Measurements from ENCODE around the gene TMEM245.
A peak's percentile ranks its signal among the peaks of the same experiment; 100 is the strongest.

Gene TMEM245

DNA sequence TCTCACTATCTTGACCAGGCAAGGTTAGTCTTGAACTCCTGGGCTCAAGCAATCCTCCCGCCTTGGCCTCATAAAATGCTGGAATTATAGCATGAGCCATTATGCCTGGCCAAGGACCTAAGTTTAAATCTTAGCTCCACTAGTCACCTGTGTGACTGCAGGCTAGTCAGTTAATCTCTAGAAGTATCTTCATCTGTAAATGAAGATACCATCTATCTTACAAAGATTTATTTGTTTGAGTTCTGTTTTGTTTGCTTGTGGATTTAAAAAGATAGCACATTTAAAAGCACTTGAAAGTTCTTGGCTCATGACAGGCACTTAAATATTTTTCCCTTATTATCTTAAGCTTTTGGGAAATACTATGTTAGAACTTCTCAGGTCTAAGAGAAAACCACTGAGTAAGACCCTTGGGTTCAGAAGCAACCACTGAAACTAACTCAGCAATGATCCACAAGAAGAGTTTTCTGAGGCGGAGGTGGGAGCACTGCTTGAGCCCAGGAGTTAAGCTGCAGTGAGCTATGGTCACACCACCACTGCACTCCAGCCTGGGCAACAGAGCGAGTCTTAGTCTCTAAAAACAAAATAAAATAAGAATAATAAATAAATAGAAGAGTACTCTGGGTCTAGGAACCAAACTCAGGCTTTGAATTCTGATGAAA is 19.1 kb downstream of the TMEM245 start:
- peaks cover 59% of the 10 kb centered on the region for H3K4me1 Mint-ChIP-seq (ENCODE audit: low read depth)
- H3K27me3 Mint-ChIP-seq (ENCODE audit: low read depth): no peaks in the 10 kb centered on the region
- peak overlapping the region; percentile 68 for H3K27ac Mint-ChIP-seq
- peaks cover 47% of the 10 kb centered on the region for H3K36me3 Mint-ChIP-seq (ENCODE audit: low read depth)
- H3K9me3 Mint-ChIP-seq: peaks cover 17% of the 10 kb centered on the region
- peak overlapping the region; percentile 68 for H3K4me3 Mint-ChIP-seq

DNA sequence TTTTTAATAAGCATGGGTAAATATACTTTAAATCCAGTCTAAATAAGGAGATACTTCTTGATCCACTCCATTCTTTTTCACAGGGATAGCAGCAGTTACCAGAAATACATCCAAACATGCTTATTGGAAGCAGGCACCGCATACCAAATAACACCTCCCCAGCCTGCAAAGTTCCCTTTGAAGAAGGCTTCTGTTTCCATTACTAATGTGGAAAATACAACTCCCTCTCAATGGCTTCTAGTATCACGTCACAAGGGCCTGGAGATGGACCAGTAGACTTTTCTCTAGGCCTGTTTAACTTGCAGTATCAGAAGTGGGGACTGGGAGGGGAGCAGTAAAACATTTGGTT is 20.8 kb downstream of the TMEM245 start:
- Mint-ChIP-seq H3K4me1 (ENCODE audit: low read depth) (peaks cover 64% of the 10 kb centered on the region), H3K27ac (peak overlapping the region; percentile 81), H3K4me3 (no peak overlapping the region), H3K27me3 (ENCODE audit: low read depth) (no peaks in the 10 kb centered on the region), H3K36me3 (ENCODE audit: low read depth) (peaks cover 45% of the 10 kb centered on the region), H3K9me3 (peaks cover 13% of the 10 kb centered on the region)

DNA sequence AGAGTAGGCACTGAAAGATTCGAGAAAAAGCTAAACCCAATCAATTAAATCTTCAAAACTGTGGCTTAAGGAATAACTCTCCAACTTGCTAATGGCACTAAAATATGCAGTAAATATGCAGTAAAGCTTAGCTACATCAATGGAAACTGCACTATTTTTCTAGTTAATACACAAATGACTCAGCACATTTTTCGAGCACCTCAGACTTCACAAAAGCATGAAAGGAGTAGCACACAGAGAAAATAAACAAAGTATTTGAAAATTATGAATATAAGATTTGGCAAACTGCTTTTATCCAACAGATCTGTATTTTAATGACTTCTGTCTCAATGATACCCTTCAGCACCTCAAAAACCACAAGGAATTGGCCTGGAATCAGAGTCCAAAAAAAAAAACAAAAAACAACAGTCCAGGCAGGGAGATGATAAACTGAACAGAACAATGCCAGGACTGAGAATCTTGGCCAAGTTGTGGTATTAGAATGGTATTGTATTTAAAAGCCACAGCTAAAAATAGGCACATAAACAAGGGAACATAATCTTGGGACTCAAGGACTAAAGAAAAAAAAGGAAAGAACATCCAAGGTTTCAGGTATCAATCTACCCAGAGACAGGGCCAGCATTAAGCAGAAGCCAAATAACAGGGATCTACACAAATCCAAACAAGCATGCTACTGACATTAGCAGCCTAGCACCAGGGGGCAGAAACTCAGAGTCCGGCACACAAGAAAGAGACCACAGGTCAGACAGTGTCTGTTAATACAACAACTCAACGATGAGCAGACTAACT is 21.4 kb downstream of the TMEM245 start:
- H3K4me1 Mint-ChIP-seq (ENCODE audit: low read depth): peaks cover 62% of the 10 kb centered on the region
- H3K4me3 Mint-ChIP-seq: peak overlapping the region; percentile 63
- H3K36me3 Mint-ChIP-seq (ENCODE audit: low read depth): peaks cover 47% of the 10 kb centered on the region

DNA sequence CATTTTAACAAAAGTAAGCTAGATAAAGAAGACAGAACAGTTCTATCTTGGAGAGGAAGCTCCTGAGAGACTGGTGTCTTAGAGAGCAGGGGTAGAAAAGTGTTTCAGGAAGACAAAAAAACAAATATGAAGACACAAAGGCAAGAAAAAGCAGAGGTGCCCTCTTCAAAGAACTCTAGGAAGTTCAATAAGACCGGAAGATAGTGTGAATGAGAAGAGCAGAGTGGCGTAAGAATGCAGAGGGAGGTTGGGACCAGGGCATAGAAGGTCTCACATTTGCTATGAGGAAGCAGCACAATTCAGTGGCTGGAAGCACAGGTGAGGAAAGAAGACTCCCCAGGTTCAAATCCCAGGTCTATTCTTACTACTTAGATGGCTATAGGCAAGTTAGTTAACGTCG is 22.6 kb downstream of the TMEM245 start:
- Mint-ChIP-seq H3K9me3 (no peaks in the 10 kb centered on the region), H3K27ac (peak overlapping the region; percentile 70), H3K4me3 (no peak overlapping the region), H3K27me3 (ENCODE audit: low read depth) (no peaks in the 10 kb centered on the region), H3K4me1 (ENCODE audit: low read depth) (peaks cover 59% of the 10 kb centered on the region), H3K36me3 (ENCODE audit: low read depth) (peaks cover 44% of the 10 kb centered on the region)

More for the DNA sequence above, 21.4 kb downstream of the TMEM245 start:
- Mint-ChIP-seq H3K9me3 (peaks cover 10% of the 10 kb centered on the region), H3K27ac (peak overlapping the region; percentile 81), H3K27me3 (ENCODE audit: low read depth) (no peaks in the 10 kb centered on the region)

DNA sequence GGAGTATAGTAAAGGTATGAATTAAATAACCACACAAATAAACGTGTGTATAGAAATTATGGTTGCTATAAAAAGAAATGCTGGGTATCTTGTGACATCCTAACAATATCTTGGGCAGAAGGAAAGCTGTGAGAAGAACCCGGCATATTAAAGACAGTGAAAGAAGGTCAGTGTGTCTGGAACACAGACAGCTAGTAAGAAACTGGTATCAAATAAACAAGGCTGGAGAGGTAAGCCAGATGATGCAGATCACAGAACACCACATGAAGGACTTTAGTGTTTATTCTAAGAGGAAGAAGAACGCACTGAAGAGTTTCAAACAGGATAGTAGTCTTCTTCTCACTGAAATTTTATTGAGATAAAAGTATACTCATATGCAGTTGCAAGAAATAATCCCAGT is 24.4 kb downstream of the TMEM245 start:
- no peak overlapping the region for H3K27ac Mint-ChIP-seq
- H3K4me1 Mint-ChIP-seq (ENCODE audit: low read depth): peaks cover 47% of the 10 kb centered on the region
- H3K9me3 Mint-ChIP-seq: no peaks in the 10 kb centered on the region
- H3K4me3 Mint-ChIP-seq: no peak overlapping the region
- peaks cover 45% of the 10 kb centered on the region for H3K36me3 Mint-ChIP-seq (ENCODE audit: low read depth)
- no peaks in the 10 kb centered on the region for H3K27me3 Mint-ChIP-seq (ENCODE audit: low read depth)

DNA sequence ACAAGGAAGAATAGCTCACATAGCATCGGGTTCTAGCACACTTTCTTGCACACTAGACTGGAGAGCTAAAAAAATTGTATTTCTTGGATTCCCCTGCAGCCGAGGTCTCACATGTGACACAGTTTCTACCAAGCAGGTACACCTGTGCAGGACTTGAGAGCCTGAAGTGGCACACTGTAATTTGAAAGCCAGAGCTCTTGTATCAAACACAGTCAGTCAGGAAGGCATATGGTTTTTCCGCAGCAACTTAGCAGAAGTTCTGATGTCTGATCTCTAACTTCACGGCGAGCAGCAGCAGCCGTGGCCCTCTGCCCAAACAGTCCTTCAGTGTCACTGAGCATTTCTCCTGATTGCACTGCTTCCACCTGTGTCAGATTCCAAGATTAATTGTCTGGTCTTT is 25.5 kb downstream of the TMEM245 start:
- no peak overlapping the region for H3K4me3 Mint-ChIP-seq
- peaks cover 47% of the 10 kb centered on the region for H3K36me3 Mint-ChIP-seq (ENCODE audit: low read depth)
- H3K4me1 Mint-ChIP-seq (ENCODE audit: low read depth): peaks cover 42% of the 10 kb centered on the region
- H3K27ac Mint-ChIP-seq: no peak overlapping the region
- H3K9me3 Mint-ChIP-seq: no peaks in the 10 kb centered on the region
- no peaks in the 10 kb centered on the region for H3K27me3 Mint-ChIP-seq (ENCODE audit: low read depth)

DNA sequence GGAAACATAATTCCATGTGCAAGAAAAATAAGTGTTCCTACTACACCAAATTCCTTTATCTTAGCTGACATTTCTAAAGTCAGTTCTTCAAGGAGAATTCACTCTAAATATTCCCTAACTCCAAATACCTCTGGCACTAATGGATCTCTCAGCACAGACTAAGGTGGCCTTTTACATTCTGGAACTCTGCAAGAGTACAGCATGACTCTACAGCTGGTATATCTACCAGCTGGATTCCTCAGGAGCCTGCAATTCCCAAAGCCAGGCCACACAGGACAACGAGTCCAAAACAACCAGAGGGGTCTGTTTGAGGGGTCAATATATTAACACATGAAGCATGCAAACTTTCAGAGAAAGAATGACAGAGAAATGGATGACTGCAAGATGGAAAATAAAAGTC is 27.2 kb downstream of the TMEM245 start:
- peaks cover 27% of the 10 kb centered on the region for H3K4me1 Mint-ChIP-seq (ENCODE audit: low read depth)
- H3K27ac Mint-ChIP-seq: no peak overlapping the region
- no peaks in the 10 kb centered on the region for H3K9me3 Mint-ChIP-seq
- H3K4me3 Mint-ChIP-seq: no peak overlapping the region
- H3K27me3 Mint-ChIP-seq (ENCODE audit: low read depth): no peaks in the 10 kb centered on the region
- H3K36me3 Mint-ChIP-seq (ENCODE audit: low read depth): peaks cover 49% of the 10 kb centered on the region

DNA sequence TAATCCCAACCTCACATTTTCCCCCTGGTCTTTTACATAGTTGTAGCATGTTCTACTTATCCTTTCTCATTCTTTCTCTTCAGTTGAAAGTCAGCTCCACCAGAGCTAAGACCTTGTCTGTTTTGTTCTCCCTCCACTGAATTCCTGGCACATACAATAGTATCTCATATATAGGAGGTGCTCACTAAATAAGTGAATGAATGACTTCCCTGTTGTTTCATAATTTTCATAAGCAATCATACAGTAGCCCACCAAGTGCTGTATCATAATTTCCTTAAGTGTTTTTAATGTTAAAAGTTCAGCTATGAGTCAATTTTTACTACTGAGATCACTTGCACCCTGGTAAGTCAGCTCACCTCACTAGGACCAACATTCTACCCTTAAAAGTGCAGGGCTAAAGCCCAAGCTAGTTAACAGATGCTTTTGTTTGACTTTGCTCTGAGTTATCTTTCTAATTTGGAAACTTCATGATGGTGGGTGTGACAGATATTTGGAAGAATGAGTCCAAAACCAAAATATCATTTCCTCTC is 27.6 kb downstream of the TMEM245 start:
- no peak overlapping the region for H3K27ac Mint-ChIP-seq
- H3K9me3 Mint-ChIP-seq: no peaks in the 10 kb centered on the region
- H3K27me3 Mint-ChIP-seq (ENCODE audit: low read depth): no peaks in the 10 kb centered on the region
- peaks cover 48% of the 10 kb centered on the region for H3K36me3 Mint-ChIP-seq (ENCODE audit: low read depth)
- peaks cover 24% of the 10 kb centered on the region for H3K4me1 Mint-ChIP-seq (ENCODE audit: low read depth)
- H3K4me3 Mint-ChIP-seq: no peak overlapping the region

DNA sequence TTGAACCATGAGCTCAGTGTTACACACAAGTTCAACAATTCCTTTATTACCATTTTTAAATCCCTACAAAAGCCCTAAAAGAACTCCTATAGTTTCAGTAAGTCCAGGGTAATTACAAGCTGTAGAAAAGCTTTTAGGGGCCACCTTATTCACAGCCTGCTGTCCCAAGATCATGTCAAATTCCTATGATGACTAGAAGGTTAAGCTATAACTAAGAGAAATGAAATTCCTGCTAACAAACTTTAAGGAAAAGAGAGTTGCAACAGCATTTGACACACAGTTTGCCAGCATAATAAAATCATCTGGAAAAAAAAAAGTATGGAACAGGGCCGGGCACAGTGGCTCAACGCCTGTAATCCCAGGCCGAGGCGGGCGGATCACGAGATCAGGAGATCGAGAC is 31.5 kb downstream of the TMEM245 start:
- peaks cover 10% of the 10 kb centered on the region for H3K4me1 Mint-ChIP-seq (ENCODE audit: low read depth)
- no peak overlapping the region for H3K27ac Mint-ChIP-seq
- no peaks in the 10 kb centered on the region for H3K9me3 Mint-ChIP-seq
- H3K27me3 Mint-ChIP-seq (ENCODE audit: low read depth): no peaks in the 10 kb centered on the region
- H3K36me3 Mint-ChIP-seq (ENCODE audit: low read depth): peaks cover 36% of the 10 kb centered on the region
- no peak overlapping the region for H3K4me3 Mint-ChIP-seq

DNA sequence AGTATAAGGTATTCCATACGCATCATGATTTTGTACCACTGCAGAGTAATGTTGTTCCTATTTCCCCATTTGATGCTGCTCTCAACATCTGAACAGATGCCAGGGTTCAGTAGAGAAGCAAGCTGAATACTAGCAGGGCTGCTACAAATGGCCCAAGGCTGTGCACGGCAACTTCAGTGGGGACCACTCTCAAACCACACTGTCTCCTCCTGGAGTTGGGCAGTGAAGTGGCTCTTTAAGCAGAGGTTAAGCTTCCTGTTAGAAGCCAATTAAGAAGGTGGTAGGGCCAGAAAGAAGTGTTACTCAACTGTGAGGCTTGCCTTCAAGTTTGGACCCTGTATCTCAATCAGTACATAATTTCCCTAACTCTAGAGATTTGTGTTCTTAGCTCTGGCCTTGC is 32.0 kb downstream of the TMEM245 start:
- no peak overlapping the region for H3K4me3 Mint-ChIP-seq
- H3K36me3 Mint-ChIP-seq (ENCODE audit: low read depth): peaks cover 36% of the 10 kb centered on the region
- H3K4me1 Mint-ChIP-seq (ENCODE audit: low read depth): peaks cover 9% of the 10 kb centered on the region
- no peaks in the 10 kb centered on the region for H3K27me3 Mint-ChIP-seq (ENCODE audit: low read depth)
- H3K27ac Mint-ChIP-seq: no peak overlapping the region
- H3K9me3 Mint-ChIP-seq: no peaks in the 10 kb centered on the region

DNA sequence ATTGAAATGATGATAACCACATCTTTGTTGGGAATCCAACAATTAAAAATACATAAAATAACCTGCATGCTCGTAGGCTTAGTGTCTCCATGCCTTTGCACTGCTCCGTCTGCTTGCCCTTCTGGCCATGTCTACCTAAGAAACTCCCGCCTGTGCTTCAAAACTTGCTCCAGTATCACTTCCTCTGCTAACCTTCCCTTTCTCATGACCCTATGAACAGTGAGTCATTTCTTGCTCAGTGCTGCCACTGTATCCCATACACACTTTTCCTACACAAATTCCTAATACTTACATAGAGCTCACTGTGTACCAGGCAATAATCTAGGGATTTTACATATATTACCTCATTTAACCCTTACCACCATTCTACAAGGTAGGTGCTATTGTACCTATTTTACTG is 33.5 kb downstream of the TMEM245 start:
- peaks cover 31% of the 10 kb centered on the region for H3K36me3 Mint-ChIP-seq (ENCODE audit: low read depth)
- H3K27me3 Mint-ChIP-seq (ENCODE audit: low read depth): no peaks in the 10 kb centered on the region
- H3K4me1 Mint-ChIP-seq (ENCODE audit: low read depth): peaks cover 4% of the 10 kb centered on the region
- H3K9me3 Mint-ChIP-seq: no peaks in the 10 kb centered on the region
- H3K4me3 Mint-ChIP-seq: no peak overlapping the region
- no peak overlapping the region for H3K27ac Mint-ChIP-seq

DNA sequence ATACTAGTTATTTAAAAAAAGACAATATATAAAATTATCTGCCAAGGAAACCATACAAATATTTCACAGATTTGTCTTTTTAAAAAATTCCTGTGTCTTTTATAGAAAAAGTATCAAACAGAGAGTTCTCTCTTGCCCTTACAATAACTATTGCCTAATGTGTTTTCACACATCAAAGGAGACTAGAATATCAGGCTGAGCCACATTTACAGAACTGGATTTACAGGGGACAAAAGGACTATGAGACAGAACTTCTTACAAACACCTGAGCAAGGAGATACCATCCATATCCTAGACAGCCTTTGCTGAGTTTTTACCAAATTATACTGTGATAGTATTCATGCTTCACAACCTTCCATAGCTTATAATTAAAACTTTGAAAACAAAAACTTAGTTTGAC is 34.2 kb downstream of the TMEM245 start:
- H3K36me3 Mint-ChIP-seq (ENCODE audit: low read depth): peaks cover 35% of the 10 kb centered on the region
- H3K9me3 Mint-ChIP-seq: no peaks in the 10 kb centered on the region
- H3K27ac Mint-ChIP-seq: no peak overlapping the region
- H3K27me3 Mint-ChIP-seq (ENCODE audit: low read depth): no peaks in the 10 kb centered on the region
- no peak overlapping the region for H3K4me3 Mint-ChIP-seq
- H3K4me1 Mint-ChIP-seq (ENCODE audit: low read depth): peaks cover 4% of the 10 kb centered on the region

DNA sequence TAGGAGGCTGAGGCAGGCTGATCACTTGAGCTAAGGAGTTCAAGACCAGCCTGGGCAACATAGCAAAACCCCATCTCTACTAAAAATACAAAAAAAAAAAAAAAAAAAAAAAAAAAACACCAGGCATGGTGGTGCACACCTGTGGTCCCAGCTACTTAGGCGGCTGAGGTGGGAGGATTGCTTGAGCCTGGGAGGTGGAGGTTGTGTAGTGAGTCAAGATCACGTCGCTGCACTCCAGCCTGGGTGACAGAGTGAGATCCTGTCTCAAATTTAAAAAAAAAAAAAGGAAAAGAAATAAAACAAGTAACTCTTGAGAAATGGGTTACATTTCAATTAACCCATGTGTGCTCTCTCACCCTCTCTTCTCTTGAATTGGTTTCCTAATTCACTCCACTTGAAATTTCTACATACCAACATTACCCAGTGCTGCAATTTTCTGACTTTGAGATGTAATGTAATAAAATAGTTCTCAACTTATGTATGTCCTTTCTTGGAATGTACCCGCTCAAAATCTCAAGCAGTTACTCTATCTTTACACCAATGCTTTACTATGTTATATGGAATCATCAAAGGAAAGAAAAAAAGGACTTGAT is 35.8 kb downstream of the TMEM245 start:
- no peak overlapping the region for H3K4me3 Mint-ChIP-seq
- peaks cover 4% of the 10 kb centered on the region for H3K4me1 Mint-ChIP-seq (ENCODE audit: low read depth)
- no peaks in the 10 kb centered on the region for H3K9me3 Mint-ChIP-seq
- peaks cover 36% of the 10 kb centered on the region for H3K36me3 Mint-ChIP-seq (ENCODE audit: low read depth)
- no peak overlapping the region for H3K27ac Mint-ChIP-seq
- H3K27me3 Mint-ChIP-seq (ENCODE audit: low read depth): no peaks in the 10 kb centered on the region

DNA sequence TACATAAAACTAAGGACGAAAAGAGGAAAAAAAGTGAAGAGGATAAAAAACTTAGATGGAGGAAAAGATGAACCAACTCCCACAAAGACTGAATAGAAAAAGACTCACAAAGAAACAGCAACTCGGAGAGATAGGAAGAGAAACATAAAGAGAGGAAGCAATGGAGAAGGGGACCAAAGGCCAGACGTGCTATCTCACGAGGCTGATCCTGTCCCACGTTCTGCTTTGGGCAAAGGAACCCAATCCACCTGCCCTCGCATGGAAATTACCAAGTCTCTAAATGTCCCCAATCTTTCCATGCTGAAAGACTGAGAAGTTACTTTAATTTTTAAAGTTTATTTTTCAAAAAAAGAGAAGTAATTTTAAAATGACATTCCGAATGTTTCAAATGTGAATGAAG is 36.6 kb downstream of the TMEM245 start:
- no peaks in the 10 kb centered on the region for H3K9me3 Mint-ChIP-seq
- no peaks in the 10 kb centered on the region for H3K27me3 Mint-ChIP-seq (ENCODE audit: low read depth)
- no peak overlapping the region for H3K4me3 Mint-ChIP-seq
- H3K27ac Mint-ChIP-seq: no peak overlapping the region
- peaks cover 4% of the 10 kb centered on the region for H3K4me1 Mint-ChIP-seq (ENCODE audit: low read depth)
- H3K36me3 Mint-ChIP-seq (ENCODE audit: low read depth): peaks cover 38% of the 10 kb centered on the region

DNA sequence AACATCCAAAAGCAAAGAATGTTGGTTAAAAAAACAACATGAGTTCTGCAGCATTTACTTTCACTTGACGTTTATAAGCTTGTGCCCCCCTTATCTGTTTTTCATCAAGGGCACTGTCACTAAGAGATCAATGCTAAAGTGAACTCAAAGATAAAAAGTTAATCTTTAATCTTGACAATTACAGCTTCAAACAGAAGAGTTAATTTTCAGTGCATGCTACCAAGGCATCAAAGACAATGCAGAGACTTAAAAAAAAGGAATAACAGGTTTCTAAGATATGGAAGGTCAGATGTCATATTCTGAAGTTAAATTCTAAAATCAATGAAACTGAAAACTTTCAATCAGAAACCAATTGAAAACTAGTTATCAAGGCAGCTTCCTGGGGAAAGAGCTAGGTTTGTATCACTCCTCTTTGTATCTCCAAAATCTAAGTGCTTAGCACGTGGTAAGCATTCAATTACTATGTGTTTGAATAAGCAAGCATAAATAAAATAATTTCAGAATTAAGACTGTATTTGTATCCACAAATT is 37.6 kb downstream of the TMEM245 start:
- Mint-ChIP-seq H3K9me3 (no peaks in the 10 kb centered on the region), H3K27ac (no peak overlapping the region), H3K27me3 (ENCODE audit: low read depth) (no peaks in the 10 kb centered on the region), H3K36me3 (ENCODE audit: low read depth) (peaks cover 35% of the 10 kb centered on the region), H3K4me3 (no peak overlapping the region), H3K4me1 (ENCODE audit: low read depth) (peaks cover 4% of the 10 kb centered on the region)
